Activated CD8-positive, alpha-beta memory T cell treated with anti-CD3 and anti-CD28 coated beads, Interleukin-2, amount 50 U/mL, for 1 hour (primary cell): ENCODE results near the gene ATP6V0B.

Experiments used
- DNase-seq: peaks from one replicate; pipeline ENCODE4 v3.0.0-alpha.2; 2020; ENCODE audit errors: extremely low read depth

The ATP6V0B gene

DNA sequence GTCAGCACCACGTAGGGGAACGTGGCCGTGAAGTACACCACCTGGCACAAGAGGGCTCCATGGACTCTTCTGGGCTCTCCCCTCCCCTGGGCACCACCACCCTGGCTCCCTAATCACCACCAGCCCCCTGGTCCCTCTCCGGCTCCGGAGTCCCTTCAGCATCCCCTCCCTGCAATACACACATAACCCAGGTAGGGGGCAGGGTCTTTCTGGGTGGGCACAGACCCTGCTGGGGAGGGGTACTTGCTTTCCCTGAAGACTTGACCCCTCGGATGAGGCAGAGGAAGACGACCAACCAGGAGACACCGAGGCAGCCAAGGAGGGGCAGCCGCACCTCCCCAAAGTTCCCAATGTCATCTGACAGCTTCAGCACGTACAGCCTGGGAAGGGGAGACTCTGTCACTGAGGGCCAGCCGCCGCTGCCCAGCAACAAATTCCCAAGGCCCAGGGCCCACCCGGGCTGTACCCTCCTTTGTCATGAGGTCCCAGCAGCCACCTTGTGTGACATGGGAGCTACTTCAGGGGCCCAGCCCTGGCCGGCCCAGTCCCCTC lies 27.9 kb downstream of the ATP6V0B start:
- no peak for DNase-seq

DNA sequence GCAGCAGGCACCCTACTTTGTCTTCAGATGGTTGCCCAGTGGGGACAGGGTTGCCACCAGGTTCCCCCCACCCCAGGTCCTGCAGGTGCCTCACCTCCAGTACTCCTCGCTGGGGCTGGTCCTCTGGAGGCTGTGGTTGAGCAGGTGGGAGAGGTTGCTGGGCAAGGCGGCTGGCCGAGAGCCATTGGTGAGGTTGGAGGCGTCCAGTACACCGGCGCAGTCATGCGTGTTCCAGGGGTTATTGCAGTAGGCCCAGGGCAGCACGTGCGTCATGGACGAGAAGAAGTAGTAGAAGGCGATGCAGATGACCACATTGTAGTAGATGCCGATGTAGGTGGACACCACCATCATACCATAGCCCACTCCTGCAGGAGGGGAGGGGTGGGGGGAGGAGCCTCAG lies 33.5 kb downstream of the ATP6V0B start:
- no peak for DNase-seq

DNA sequence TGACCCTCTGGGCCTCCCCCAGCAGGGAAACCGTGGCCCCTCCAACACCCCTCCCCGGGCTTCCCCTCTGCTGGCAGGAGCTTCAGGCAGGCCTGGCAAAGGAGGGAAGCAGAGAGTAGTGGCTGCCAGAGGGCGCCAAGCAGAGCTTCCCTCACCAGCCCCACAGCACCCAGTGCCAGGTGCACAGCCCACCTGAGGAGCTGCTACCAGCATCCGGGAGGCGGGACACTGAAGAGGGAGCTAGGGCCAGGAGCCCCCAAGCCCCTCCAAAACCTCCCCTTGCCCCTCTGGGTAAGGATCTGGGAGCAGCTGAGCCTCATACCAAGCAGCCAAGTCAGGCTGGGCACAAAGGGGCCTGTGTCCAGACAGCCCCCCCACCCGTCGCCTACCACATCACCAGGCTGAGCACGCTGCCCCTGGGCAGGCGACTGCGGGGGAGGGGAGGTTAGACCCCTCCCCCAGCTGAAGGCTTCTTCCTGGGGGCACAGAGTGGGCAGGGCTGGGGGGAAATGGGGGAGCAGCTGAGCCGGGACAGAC lies 36.2 kb downstream of the ATP6V0B start:
- no peak for DNase-seq

DNA sequence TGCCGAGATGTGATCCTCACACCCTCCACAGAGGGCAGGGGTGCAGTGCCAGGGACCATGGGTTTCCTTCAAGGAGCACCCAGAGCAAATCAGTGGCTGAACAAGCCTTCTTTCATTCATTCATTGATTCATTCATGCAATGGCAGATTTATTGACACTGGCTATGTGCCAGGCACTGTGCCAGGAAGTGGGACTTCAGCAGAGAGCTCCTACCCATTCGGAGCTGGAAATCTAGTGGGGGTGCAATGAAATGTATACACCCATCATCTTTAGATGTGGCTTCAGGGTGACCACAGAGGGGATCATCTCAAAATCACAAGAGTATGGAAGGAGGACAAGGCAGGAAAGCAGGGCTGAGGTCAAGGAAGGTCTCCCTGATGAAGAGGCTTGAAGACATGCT lies 37.6 kb downstream of the ATP6V0B start:
- DNase-seq: no peak

DNA sequence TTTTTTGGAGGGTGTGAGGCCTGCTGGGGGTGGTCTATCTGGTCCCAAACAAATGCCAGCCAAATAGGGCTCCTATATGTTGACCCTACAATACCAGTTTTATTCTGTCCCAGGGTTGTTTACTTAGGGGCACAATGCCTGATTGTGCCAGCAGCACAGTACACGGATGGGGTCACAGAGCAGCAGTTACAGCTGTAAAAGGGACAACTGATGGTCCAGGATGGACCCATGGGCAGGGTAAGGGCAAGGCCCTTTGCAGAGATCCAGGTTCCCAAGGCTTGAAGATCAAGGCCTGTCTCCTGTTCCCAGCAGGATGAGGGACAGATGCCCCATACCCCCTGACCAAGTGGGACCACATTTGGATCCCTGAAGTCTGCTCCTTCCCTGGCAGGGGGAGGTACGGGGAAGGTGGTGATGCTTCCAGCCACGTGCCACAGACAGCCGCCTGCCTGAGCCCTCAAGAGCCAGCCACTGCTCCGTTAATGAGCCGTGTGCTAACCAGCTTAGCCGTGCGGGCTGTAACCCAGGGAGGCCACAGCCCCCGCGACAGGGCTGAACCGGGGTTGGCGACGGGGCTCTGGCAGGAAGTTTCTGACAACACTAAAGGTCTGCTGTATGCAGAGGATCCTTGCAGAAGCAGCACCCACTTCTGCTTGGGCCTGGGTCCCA lies 38.3 kb downstream of the ATP6V0B start:
- DNase-seq: no peak

DNA sequence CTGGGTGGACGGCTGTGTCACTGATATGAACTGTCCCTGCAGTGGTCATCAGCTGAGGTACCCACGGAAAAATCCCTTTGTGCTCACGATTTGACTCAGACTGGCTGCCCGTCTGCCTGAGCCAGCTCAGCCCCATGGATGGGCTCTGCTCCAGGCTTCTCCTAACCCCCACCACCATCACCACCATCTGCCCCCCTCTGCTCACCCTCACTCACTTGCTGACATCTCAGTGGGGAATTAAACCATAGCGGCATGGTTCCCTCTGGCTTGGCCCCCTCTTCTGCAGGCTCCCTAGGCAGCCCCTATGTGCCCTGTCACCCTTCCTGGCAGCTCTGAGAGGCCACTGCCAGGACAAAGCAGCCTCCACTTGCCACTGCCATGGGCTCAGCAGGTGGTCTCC lies 39.2 kb downstream of the ATP6V0B start:
- no peak for DNase-seq

DNA sequence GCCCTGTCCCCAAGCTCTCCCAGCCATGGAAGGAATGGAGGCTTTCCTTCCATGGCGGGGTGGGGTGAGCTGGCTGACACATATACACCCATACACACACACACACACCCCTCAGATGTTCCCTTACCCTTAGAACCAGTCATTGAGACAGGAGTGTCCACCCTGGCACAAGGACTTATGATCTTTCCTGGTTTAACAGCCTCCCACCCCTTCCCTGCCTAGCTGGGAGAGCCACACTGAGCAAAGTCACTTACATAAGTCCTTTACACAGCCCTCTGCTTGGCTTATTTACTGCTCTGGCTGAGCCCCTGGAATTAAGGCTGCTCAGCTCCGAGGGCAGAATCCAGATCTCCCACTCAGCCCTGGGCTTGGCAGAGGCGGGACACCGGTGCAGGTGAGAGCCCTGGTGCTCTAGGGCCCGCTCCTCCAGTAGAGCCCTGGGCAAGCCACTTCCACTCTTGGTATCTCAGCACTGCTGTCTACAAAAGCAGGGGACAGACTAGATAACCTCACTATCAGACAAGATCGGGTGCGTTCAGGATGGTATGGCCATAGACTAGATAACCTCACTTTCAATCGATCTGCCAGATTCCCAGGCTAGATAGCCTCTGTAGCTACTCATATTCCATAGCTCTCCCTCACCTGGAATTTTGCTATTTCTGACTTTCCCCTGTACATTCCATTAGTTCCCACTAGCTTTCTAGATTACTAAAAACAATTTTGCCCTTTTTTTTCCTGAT lies 39.8 kb downstream of the ATP6V0B start:
- DNase-seq: no peak

DNA sequence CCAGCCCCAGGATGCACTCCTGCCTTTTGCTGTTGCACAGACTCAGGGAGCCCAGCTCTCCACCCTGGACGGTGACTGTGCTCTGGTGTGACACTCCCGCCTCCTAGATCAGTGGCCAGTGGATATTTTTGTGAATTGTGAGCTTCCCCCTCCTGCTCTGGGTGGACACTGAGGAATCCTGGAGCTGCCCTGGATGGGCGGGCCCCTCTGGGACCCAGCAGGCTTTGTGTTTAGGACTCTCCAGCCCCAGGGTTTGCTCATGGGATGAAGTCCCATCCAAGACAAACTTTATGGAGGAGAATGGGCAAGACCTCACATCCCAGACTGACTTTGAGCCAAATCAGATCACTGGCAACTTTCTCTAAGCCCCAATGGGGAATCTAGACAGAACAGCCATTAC lies 40.4 kb downstream of the ATP6V0B start:
- DNase-seq: no peak

DNA sequence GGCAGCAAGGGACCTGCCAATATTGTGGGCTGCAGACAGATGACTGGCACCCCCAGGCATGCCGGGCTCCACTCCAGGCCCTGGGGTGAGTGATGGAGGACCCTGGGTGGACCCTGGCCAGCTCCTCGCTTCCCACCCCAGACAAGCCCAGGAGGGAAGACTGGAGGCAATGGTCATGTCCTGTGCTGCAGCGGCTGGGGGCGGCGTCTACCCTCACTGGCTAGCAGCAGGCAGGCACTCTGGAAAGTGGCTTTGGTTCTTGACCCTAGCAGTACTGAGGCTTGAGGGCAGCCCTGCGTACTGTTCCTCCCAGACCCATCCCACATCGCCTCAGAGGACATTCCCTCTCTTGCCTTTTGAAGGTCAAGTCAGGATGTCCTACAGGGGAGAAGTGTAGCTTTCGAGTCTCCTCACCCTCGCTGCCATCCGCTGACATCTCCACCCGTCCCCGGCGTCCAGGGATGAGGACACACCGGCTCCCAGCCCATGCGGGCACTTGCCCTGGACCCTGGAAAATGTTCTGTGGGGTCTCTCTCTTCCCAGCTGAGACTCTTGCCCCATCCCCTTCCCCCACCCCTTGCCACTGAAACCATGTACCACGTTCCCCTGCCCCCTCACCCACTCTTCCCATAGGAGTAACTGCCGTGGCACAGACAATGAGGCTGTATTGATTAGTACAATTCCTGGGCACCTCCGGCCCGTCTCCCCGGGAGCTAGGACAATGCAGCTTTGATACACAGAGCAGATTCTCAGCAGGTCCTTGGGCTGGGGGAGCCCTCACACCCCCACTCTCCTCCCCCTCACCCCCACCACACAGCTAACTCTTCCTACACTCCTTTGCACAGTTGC lies 41.5 kb downstream of the ATP6V0B start:
- no peak for DNase-seq

DNA sequence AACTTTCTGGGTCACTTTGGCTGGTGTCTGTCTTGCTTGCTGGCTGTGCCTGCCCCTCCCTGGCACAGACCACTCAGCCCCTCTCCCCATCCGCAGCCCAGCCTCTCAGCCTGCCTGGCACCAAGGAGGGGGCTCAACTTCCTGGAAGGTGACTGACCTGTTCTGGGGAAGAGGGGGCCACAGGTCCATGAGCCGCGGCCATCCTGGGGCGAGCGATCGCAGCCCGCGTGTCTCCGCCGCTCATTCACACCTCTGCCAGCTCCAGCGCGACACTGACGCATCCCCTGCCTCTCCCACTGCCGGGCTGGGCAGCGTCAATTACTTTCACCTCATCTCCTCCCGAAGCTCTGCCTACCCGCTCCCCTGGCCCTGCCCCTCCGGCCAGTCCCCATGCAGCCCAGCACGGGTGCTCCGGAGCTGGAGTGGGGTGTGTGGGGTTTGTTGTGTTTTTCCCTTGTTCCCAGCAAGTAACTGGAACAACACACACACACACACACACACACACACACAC lies 42.2 kb downstream of the ATP6V0B start:
- DNase-seq: no peak

DNA sequence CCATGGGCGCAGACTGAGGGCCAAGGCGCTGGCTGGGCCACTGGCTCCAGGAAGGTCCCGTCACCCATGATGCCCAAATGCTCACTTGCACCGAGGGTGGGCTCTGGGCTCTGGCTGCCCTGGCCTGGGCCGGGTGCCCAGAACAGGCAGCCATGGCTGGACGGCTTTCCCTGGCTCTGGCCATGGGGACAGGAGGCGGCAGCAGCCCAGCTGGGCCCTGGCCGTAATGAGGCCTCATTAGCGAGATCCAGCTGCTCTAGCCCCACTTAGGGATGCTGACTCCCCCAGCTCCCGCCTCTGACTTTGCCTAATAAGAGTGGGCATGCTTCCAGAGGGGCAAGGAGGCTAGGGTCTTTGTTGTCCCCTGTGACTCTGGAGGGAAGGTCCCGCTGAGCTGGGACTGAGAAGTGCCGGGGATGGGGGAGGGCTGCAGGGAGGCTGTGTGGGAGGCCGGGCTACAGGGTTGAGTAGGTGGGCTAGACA lies 44.7 kb downstream of the ATP6V0B start:
- DNase-seq: no peak

DNA sequence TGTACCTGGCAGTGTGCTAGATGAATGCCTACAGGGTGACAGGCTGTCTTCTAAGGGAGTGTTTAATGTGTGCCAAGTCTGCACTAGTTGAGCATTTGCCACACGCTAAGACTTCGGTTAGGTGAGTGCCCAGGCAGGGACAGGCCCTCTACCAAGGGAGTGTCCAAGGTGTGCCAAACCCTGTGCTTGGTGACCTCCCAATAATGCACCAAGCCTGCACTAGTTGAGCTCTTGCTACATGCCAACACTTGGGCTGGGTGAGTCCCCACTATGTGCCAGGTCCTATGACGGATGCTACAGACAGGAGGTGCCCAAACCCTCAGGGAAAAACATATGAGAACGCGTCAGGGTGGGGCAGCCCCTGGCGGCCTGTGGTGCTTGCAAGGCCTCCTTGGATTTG lies 45.7 kb downstream of the ATP6V0B start:
- no peak for DNase-seq

DNA sequence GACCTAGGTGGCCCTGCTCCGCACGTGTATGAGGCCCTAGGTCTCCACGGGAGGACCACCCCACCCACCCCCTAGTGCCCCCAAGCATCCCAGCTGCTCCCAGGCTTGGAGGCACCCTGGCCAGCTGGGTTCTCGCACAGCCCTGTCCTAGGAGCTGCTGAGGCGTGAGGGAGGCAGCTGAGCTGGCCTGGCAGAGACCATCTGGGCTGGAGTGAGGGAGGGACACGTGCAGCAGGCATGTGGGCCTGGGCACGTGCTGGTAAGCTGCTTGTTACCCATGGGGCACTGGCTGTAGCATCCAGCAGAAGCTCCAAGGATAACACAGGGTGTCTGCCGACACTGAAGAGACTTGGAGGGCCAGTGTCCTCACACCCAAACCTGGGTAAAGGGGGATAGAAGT lies 46.4 kb downstream of the ATP6V0B start:
- no peak for DNase-seq

DNA sequence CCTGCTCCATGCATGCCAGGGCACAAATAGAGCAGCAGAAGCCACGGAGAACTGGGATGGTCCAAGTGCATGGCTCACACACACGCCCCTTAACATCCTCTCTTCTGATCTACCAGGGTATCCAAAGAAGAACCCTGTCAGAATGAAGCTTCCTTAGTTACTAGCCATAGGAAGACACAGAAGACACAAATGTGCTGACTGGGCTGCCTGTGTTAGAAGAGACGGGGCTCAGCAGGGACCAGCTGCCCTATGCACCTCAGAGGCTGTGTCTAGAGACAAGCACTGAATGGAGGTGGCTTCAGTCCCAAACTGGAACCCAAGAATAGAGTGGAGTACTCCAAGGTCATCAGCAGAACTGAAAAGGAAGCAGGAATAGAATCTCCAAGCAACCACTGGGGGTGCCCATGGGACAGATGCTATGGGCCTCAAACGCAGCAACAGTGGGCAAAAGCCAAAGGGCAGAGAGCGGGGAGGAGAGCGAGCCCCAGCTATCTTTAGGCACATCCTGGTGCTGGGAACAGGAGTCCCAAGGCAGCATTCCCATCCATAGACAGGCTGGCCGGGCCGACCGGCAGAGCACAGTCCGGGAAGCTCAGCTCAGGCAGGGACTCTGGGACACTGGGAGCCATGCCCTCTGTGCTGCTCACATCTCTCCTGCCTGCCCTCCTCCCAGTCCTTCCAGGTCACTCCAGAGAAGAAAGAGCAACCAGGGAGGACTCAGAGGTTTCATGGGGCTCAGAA lies 47.0 kb downstream of the ATP6V0B start:
- no peak for DNase-seq

DNA sequence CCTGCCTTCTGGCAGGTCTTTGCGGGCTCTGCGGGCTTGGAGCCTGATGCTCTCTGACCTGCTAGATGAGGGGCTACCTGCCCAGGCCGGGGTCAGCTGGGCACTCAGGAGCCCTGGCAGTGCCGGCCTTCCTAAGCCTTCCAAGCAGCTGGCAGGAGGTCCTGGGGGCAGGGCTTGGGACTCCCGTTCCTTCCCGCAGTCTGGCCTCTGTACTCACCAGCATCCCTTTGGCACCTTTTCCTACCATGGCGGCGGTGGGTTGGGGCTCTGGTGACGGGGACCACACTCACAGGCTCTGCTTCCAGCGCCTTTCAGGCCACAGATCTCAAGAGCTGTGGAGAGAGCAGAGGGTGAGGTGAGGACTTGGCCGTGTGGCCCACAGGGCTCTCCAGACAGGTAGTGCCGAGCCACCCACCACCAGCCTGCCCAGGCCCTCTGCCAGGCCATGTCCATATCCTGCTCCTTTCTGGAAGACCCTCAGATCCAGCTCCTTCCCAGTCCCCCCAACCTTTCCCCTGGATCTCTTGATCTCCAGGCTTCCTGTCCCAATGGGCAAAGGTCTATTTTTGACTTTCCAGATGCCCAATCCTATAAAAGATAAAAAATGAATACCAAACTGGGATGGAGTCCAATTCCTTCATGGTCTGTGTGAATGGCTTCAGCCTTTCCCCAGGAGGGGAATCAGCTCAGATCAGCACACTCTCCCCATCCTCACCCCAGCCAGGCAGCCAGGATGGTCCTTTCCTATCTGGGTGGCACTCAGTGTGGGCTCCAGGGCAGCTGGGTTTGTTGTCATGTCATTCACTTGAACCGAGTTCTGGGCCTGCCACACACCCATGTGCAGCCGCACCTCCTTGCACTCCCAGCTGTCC lies 49.5 kb downstream of the ATP6V0B start:
- no peak for DNase-seq

DNA sequence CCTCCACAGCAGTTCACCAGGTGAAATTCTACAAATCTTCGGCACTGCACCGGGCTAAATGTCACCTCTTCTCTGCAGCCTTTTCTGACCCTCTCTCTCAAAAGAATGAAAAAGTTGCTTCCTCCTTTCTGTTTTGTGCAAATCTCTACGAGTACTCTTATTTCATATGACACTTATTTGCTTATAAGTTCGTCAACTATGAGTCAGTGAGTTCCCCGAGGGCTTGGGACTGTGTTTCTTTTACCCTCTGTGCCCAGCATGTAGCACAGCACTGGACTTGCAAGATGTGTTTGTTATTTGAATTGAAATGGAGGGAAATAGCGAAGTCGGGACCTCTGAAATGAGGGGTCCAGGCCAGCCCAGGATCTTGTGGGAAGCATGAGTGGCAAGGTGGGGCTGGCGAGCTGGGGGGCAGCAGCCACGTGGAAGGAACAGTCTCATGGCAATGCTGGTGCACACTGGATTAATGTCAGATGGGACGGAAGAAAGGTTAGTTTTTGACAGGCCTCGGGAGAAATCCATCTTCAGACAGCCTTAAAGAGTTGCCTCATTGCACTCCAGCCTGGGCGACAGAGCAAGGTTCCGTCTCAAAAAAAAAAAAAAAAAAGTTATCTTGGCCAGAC lies 50.3 kb downstream of the ATP6V0B start:
- DNase-seq: no peak

DNA sequence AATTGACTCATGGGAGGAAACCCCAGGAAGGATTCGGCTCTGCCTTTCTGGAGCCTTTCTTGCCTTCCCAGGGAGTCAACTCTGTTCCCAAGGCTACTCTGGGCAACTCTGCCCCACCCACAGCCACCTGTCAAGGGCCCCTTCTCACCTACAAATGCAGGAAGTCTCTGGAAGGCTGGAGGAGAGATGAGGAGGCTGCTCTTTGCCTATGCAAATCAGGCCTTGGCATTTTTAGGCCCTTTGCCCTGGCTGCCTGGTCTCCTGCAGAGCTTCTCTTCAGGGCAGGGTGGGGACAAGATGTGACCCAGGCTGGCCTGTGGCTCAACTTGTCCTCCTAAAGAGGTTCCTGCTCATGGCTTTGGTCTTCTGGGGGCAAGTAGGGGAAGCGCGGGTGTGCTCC lies 51.1 kb downstream of the ATP6V0B start:
- no peak for DNase-seq

DNA sequence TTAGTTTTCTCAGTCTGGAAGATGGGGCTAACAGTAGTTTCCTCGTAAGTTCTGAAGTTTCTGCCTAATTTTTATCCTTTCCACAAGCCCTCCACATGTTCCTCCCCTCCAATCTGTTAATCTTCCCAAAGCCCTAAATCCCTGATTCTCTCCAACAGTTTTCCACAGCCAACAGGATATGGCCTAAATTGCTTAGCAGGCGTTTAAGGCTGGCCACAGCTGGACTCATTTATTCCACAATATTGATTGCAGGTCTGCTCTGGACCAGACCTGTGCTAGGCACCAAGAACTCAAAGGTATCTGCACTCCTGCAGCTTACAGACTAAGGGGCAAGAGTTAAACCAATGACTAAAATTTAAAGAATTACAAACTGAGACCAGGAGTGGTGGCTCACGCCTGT lies 52.6 kb downstream of the ATP6V0B start:
- DNase-seq: no peak
